ENCODE measurements around the gene PRMT9. TPM values are rescaled to one million over a fixed set of nuclear protein-coding genes. Genes with fewer than 3 reads are reported as not detected.

The PRMT9 gene
- total and polyA plus RNA-seq, 9 of the 15 experiments (the other 6 are each of a cell fraction or from before 2014, with no cell fraction given) = 3.5 to 15.6 (median 7.2) TPM

DNA sequence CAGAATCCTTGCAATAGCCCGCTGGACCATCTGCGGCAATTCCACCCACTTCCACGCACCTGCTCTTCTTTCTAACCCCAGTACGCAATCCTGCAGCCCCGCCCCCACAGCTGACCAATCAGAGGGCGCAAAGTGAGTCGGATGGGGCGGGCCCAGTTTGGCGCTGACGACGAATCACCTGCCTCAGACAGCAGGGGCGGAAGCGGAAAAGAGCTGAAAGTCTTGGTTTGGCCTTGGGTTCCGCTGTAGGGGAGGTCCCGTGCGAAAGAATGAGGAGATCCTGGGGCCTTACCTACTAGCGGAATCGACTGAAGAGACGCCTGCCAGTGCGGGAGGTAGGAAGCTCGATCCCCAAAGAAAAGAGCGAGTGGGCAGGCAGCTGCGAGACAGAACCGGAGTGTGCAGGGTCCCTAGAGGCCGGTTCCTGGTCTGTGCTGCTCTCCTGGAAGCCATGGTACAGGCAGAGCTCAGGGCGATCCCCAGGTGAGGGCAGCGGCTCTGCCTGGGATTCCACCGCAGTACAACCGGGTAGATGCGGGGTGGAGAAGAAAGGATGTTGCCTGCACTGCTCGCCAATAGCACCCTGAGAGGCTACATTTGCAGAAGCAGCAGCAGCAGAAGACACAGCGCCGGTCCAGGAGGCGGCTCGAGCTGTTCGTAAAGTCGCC, 66.7 kb downstream of the PRMT9 start, which contains the start of gene TMEM184C (continued):
- 0 out of 2 replicates have a peak, but pooled peaks have one; percentile 41 for TF ChIP-seq CREB1 (IDR thresholded peaks at IDR 0.05)
- TF ChIP-seq CREB1 (CRISPR knock-in tag; IDR thresholded peaks at IDR 0.05) = peak; percentile 51; the same call in 1 of the 2 replicates
- TF ChIP-seq KDM1A (IDR thresholded peaks at IDR 0.05) = no peak
- peak; percentile 40; the same call in 1 of the 2 replicates for TF ChIP-seq CTBP1 (IDR thresholded peaks at IDR 0.05; ENCODE audit: borderline replicate concordance)
- no peak for TF ChIP-seq SRSF1 (IDR thresholded peaks at IDR 0.05; ENCODE audit: low read depth, low read length)
- peak; percentile 70 for TF ChIP-seq ATF7 (IDR thresholded peaks at IDR 0.05)
- no peak for TF ChIP-seq MAFG (tag; conservative IDR thresholded peaks at IDR 0.05)
- no peak for TF ChIP-seq ZNF263 (CRISPR knock-in tag; IDR thresholded peaks at IDR 0.05; ENCODE audit: borderline replicate concordance)
- peak; percentile 84 for TF ChIP-seq NEUROD1 (IDR thresholded peaks at IDR 0.05; ENCODE audit: borderline replicate concordance, low read depth, low read length, partially characterized antibody)
- TF ChIP-seq CTCFL (IDR thresholded peaks at IDR 0.05; ENCODE audit: borderline replicate concordance, insufficient read depth, low read depth, low read length, poor library complexity, severe bottlenecking) = no peak
- peak in 2 of 3 experiments; percentile 43 to 96; a peak in 5 of 6 replicates for TF ChIP-seq ZBTB11 (CRISPR knock-in tag; IDR thresholded peaks at IDR 0.05)
- peak in 1 of 2 experiments; percentile 69; a peak in 2 of 4 replicates for TF ChIP-seq HDAC1 (IDR thresholded peaks at IDR 0.05)
- TF ChIP-seq SIX5 (IDR thresholded peaks at IDR 0.05; ENCODE audit: borderline replicate concordance in 1 of 2, insufficient read depth in 1 of 2, low read depth in 1 of 2, low read length in 2 of 2) = no peak
- TF ChIP-seq ZNF707 (CRISPR knock-in tag; conservative IDR thresholded peaks at IDR 0.05) = no peak
- peak; percentile 65 for TF ChIP-seq NFYB (IDR thresholded peaks at IDR 0.05; ENCODE audit: extremely low read depth, insufficient read length)
- TF ChIP-seq RBBP5 (IDR thresholded peaks at IDR 0.05; ENCODE audit: borderline replicate concordance, insufficient read depth, low read length, poor library complexity, severe bottlenecking) = peak; percentile 83
- no peak for TF ChIP-seq SMARCE1 (IDR thresholded peaks at IDR 0.05)
- TF ChIP-seq, protein P1, sequence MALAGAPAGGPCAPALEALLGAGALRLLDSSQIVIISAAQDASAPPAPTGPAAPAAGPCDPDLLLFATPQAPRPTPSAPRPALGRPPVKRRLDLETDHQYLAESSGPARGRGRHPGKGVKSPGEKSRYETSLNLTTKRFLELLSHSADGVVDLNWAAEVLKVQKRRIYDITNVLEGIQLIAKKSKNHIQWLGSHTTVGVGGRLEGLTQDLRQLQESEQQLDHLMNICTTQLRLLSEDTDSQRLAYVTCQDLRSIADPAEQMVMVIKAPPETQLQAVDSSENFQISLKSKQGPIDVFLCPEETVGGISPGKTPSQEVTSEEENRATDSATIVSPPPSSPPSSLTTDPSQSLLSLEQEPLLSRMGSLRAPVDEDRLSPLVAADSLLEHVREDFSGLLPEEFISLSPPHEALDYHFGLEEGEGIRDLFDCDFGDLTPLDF (CRISPR knock-in tag; IDR thresholded peaks at IDR 0.05) = no peak
- TF ChIP-seq HNRNPUL1 (IDR thresholded peaks at IDR 0.05; ENCODE audit: low read length) = no peak
- no peak for TF ChIP-seq HNRNPK (IDR thresholded peaks at IDR 0.05; ENCODE audit: low read depth, low read length, poor library complexity, severe bottlenecking)
- TF ChIP-seq PML (IDR thresholded peaks at IDR 0.05; ENCODE audit: low read length) = peak; percentile 58; the same call in 1 of the 2 replicates

Data from K562 (cell line).